HEK293 (cell line): ENCODE data around the gene APOL5.

ENCODE experiments used
- CTCF ChIA-PET: fragments of 350-600 bp; formaldehyde crosslinking; extraction: SDS; loops from one replicate; lab custom pipeline; 2021; ENCODE audit warnings: antibody characterized with exemption; lab: Yijun Ruan, JAX
- POLR2A ChIA-PET: fragments of 300-600 bp; formaldehyde crosslinking; extraction: SDS; loops from one replicate; lab custom pipeline; 2020; ENCODE audit warnings: antibody characterized with exemption, inconsistent platforms; lab: Yijun Ruan, JAX
- H3K27ac ChIP-seq: fragments of 200-500 bp; sonication (Bioruptor generic); 2 replicates; pipeline ENCODE4 v1.5.1; 2014; ENCODE audit warnings: low read depth, low read length, control low read depth, inconsistent platforms; ENCODE audit errors: extremely low read depth
- H3K36me3 ChIP-seq, 2 experiments: fragments of 200-500 bp in 1 of 2; sonication (Bioruptor generic) in 1 of 2; 1 replicate in 1 of 2; 2 replicates in 1 of 2; pipeline ENCODE4 v1.5.1; 2014 to 2017; ENCODE audit warnings: inconsistent platforms in 2 of 2, low read length in 2 of 2; ENCODE audit not compliant: control insufficient read depth in 2 of 2, insufficient read depth in 1 of 2
- H3K4me1 ChIP-seq: fragments of 200-500 bp; sonication (Bioruptor generic); 2 replicates; pipeline ENCODE4 v1.5.1; 2014; ENCODE audit warnings: mild to moderate bottlenecking, low read length, inconsistent platforms; ENCODE audit not compliant: control insufficient read depth, insufficient read depth
- H3K4me3 ChIP-seq: 2 replicates; pipeline ENCODE4 v1.5.1; 2011; ENCODE audit warnings: low read depth, mild to moderate bottlenecking, control low read depth, low read length, moderate library complexity
- H3K9me3 ChIP-seq: fragments of 200-500 bp; sonication (Bioruptor generic); 2 replicates; pipeline ENCODE4 v1.5.1; 2014; ENCODE audit warnings: low read depth, low read length, inconsistent platforms; ENCODE audit not compliant: control insufficient read depth, insufficient read depth
- BCL11A ChIP-seq: fragments of 450-650 bp; formaldehyde crosslinking; IDR thresholded peaks from 2 replicates; pipeline ENCODE4 v1.5.1; 2016; ENCODE audit warnings: low read depth, missing biosample characterization, missing genetic modification characterization
- KLF10 ChIP-seq: fragments of 450-650 bp; IDR thresholded peaks from 2 replicates; pipeline ENCODE4 v1.5.1; 2018; ENCODE audit warnings: missing biosample characterization, mild to moderate bottlenecking, missing genetic modification characterization
- ZBTB10 ChIP-seq: fragments of 450-650 bp; formaldehyde crosslinking; IDR thresholded peaks from 2 replicates; pipeline ENCODE4 v1.5.1; 2016; ENCODE audit warnings: missing biosample characterization, missing genetic modification characterization
- ZBTB6 ChIP-seq: fragments of 450-650 bp; formaldehyde crosslinking; IDR thresholded peaks from 2 replicates; pipeline ENCODE4 v1.5.1; 2017; ENCODE audit warnings: missing biosample characterization, missing genetic modification characterization
- ZNF133 ChIP-seq: fragments of 450-650 bp; formaldehyde crosslinking; IDR thresholded peaks from 2 replicates; pipeline ENCODE4 v1.5.1; 2016; ENCODE audit warnings: missing biosample characterization, missing genetic modification characterization
- ZNF146 ChIP-seq: fragments of 450-650 bp; formaldehyde crosslinking; IDR thresholded peaks from 2 replicates; pipeline ENCODE4 v1.5.1; 2016; ENCODE audit warnings: missing biosample characterization, missing genetic modification characterization
- ZNF16 ChIP-seq: fragments of 450-650 bp; formaldehyde crosslinking; IDR thresholded peaks from 2 replicates; pipeline ENCODE4 v1.5.1; 2016; ENCODE audit warnings: low read depth, missing biosample characterization, missing genetic modification characterization
- ZNF175 ChIP-seq: fragments of 450-650 bp; formaldehyde crosslinking; IDR thresholded peaks from 2 replicates; pipeline ENCODE4 v1.5.1; 2016; ENCODE audit warnings: missing biosample characterization, missing genetic modification characterization
- ZNF274 ChIP-seq, 2 experiments: fragments of 200-500 bp in 1 of 2; fragments of 450-650 bp in 1 of 2; sonication (Bioruptor generic) in 1 of 2; formaldehyde crosslinking in 1 of 2; IDR thresholded peaks; 2 replicates each; pipeline versions ENCODE4 v1.5.1 to v1.6.1; 2014 to 2016; ENCODE audit warnings: borderline replicate concordance in 1 of 2, inconsistent platforms in 1 of 2, low read length in 1 of 2, missing biosample characterization in 1 of 2, missing genetic modification characterization in 1 of 2
- ZNF311 ChIP-seq: fragments of 450-650 bp; formaldehyde crosslinking; IDR thresholded peaks from 2 replicates; pipeline ENCODE4 v1.5.1; 2017; ENCODE audit warnings: missing biosample characterization, missing genetic modification characterization, borderline replicate concordance
- ZNF398 ChIP-seq: fragments of 450-650 bp; formaldehyde crosslinking; IDR thresholded peaks from 2 replicates; pipeline ENCODE4 v1.5.1; 2017; ENCODE audit warnings: missing biosample characterization, missing genetic modification characterization
- ZNF521 ChIP-seq: fragments of 450-650 bp; formaldehyde crosslinking; IDR thresholded peaks from 2 replicates; pipeline ENCODE4 v1.5.1; 2017; ENCODE audit warnings: missing biosample characterization, mild to moderate bottlenecking, missing genetic modification characterization
- ZNF561 ChIP-seq: fragments of 450-650 bp; IDR thresholded peaks from 2 replicates; pipeline ENCODE4 v1.5.1; 2018; ENCODE audit warnings: missing biosample characterization, missing genetic modification characterization, borderline replicate concordance
- ZNF624 ChIP-seq: fragments of 450-650 bp; formaldehyde crosslinking; IDR thresholded peaks from 2 replicates; pipeline ENCODE4 v1.5.1; 2017; ENCODE audit warnings: missing biosample characterization, missing genetic modification characterization
- ZNF626 ChIP-seq: fragments of 450-650 bp; sonication (Bioruptor Pico); formaldehyde crosslinking; IDR thresholded peaks from 2 replicates; pipeline ENCODE4 v1.5.1; 2018; ENCODE audit warnings: missing biosample characterization, missing genetic modification characterization, inconsistent platforms
- ZNF777 ChIP-seq: fragments of 450-650 bp; formaldehyde crosslinking; IDR thresholded peaks from 2 replicates; pipeline ENCODE4 v1.5.1; 2017; ENCODE audit warnings: missing biosample characterization, missing genetic modification characterization, borderline replicate concordance
- ZNF785 ChIP-seq: fragments of 450-650 bp; formaldehyde crosslinking; IDR thresholded peaks from 2 replicates; pipeline ENCODE4 v1.5.1; 2016; ENCODE audit warnings: missing biosample characterization, missing genetic modification characterization
- TF ChIP-seq, protein P1 (sequence below): fragments of 450-650 bp; formaldehyde crosslinking; IDR thresholded peaks from 2 replicates; pipeline ENCODE4 v1.5.1; 2016; ENCODE audit warnings: missing biosample characterization, missing genetic modification characterization, low read depth
- TF ChIP-seq, protein P2 (sequence below): fragments of 450-650 bp; formaldehyde crosslinking; IDR thresholded peaks from 2 replicates; pipeline ENCODE4 v1.5.1; 2016; ENCODE audit warnings: missing biosample characterization, missing genetic modification characterization

Gene APOL5

GRCh38 chr22:35726933-35727332, 9.3 kb downstream of the APOL5 start:
- TF ChIP-seq ZNF133 (tag by site-specific recombination) = no peak
- TF ChIP-seq, protein P1, sequence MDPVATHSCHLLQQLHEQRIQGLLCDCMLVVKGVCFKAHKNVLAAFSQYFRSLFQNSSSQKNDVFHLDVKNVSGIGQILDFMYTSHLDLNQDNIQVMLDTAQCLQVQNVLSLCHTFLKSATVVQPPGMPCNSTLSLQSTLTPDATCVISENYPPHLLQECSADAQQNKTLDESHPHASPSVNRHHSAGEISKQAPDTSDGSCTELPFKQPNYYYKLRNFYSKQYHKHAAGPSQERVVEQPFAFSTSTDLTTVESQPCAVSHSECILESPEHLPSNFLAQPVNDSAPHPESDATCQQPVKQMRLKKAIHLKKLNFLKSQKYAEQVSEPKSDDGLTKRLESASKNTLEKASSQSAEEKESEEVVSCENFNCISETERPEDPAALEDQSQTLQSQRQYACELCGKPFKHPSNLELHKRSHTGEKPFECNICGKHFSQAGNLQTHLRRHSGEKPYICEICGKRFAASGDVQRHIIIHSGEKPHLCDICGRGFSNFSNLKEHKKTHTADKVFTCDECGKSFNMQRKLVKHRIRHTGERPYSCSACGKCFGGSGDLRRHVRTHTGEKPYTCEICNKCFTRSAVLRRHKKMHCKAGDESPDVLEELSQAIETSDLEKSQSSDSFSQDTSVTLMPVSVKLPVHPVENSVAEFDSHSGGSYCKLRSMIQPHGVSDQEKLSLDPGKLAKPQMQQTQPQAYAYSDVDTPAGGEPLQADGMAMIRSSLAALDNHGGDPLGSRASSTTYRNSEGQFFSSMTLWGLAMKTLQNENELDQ (tag by site-specific recombination) = no peak
- TF ChIP-seq ZNF521 (tag by site-specific recombination) = no peak
- TF ChIP-seq ZNF311 = no peak
- no peak for TF ChIP-seq ZNF274 (IDR thresholded peaks at IDR 0.05; ENCODE audit: low read length)
- no peak for TF ChIP-seq ZNF274 (tag by site-specific recombination; IDR thresholded peaks at IDR 0.05; ENCODE audit: borderline replicate concordance)
- no peak for TF ChIP-seq KLF10
- no peak for TF ChIP-seq ZNF777 (tag by site-specific recombination)
- no peak for TF ChIP-seq ZNF561 (tag by site-specific recombination)
- no peak for TF ChIP-seq ZBTB10
- no peak for TF ChIP-seq ZBTB6 (tag by site-specific recombination)
- no peak for TF ChIP-seq ZNF624 (tag by site-specific recombination)
- TF ChIP-seq ZNF626 = no peak
- TF ChIP-seq BCL11A (tag by site-specific recombination) = no peak
- Histone ChIP-seq H3K4me1 (no peaks in the 10 kb centered on the region), H3K36me3 (no peaks in the 10 kb centered on the region), H3K9me3 (no peaks in the 10 kb centered on the region), H3K27ac (no peak overlapping the region), H3K4me3 (no peak overlapping the region)
- CTCF ChIA-PET = interaction anchor here (1.2 to 1.5 kb wide), 2 partner anchors 96 to 339 kb away, joined by 5 read pairs; no protein-coding TSS in a partner anchor
- POLR2A ChIA-PET = no interaction called here

GRCh38 chr22:35727436-35727835, 9.8 kb downstream of the APOL5 start:
- no peaks in the 10 kb centered on the region for H3K4me1 ChIP-seq
- TF ChIP-seq ZNF398 = no peak
- no peak for TF ChIP-seq ZNF16 (tag by site-specific recombination)
- TF ChIP-seq ZNF785 (tag by site-specific recombination) = no peak
- no peak for TF ChIP-seq ZNF146 (tag by site-specific recombination)
- no peak for TF ChIP-seq ZNF175 (tag by site-specific recombination)
- TF ChIP-seq, protein P2, sequence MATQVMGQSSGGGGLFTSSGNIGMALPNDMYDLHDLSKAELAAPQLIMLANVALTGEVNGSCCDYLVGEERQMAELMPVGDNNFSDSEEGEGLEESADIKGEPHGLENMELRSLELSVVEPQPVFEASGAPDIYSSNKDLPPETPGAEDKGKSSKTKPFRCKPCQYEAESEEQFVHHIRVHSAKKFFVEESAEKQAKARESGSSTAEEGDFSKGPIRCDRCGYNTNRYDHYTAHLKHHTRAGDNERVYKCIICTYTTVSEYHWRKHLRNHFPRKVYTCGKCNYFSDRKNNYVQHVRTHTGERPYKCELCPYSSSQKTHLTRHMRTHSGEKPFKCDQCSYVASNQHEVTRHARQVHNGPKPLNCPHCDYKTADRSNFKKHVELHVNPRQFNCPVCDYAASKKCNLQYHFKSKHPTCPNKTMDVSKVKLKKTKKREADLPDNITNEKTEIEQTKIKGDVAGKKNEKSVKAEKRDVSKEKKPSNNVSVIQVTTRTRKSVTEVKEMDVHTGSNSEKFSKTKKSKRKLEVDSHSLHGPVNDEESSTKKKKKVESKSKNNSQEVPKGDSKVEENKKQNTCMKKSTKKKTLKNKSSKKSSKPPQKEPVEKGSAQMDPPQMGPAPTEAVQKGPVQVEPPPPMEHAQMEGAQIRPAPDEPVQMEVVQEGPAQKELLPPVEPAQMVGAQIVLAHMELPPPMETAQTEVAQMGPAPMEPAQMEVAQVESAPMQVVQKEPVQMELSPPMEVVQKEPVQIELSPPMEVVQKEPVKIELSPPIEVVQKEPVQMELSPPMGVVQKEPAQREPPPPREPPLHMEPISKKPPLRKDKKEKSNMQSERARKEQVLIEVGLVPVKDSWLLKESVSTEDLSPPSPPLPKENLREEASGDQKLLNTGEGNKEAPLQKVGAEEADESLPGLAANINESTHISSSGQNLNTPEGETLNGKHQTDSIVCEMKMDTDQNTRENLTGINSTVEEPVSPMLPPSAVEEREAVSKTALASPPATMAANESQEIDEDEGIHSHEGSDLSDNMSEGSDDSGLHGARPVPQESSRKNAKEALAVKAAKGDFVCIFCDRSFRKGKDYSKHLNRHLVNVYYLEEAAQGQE = no peak
- H3K4me3 ChIP-seq = no peak overlapping the region
- no peak overlapping the region for H3K27ac ChIP-seq
- ChIA-PET POLR2A (no interaction called here), CTCF (interaction anchor here (1.2 to 1.5 kb wide), 2 partner anchors 96 to 338 kb away, joined by 5 read pairs; no protein-coding TSS in a partner anchor)
- no peaks in the 10 kb centered on the region for H3K36me3 ChIP-seq
- H3K9me3 ChIP-seq = no peaks in the 10 kb centered on the region
